ENCODE measurements around the gene GREM1. TPM values are rescaled to one million over a fixed set of nuclear protein-coding genes. Genes with fewer than 3 reads are reported as not detected.

The GREM1 gene
- polyA plus RNA-seq, 3 donors = 0.76 to 14.4 (median 1.5) TPM

- H3K27ac ChIP-seq (ENCODE audit: low read depth, low read length) = no peak overlapping the region
These were observed 4.3 kb downstream of the GREM1 start for GRCh38 chr15:32722136-32722535.

- WGBS, 3 donors = 64 to 73% (median 70%) methylated on average over 2 of the region's 2 CpGs
These were observed 5.6 kb downstream of the GREM1 start for GRCh38 chr15:32723171-32723948.

GRCh38 chr15:32729700-32730395 lies 12.0 kb downstream of the GREM1 start:
- 85 to 94% (median 88%) methylated on average over 10 of the region's 10 CpGs for WGBS, 3 donors
- H3K27ac ChIP-seq (ENCODE audit: low read depth, low read length) = no peak overlapping the region

More at GRCh38 chr15:32723171-32723948, 5.6 kb downstream of the GREM1 start:
- H3K27ac ChIP-seq (ENCODE audit: low read depth, low read length) = no peak overlapping the region

GRCh38 chr15:32730677-32731654 lies 13.2 kb downstream of the GREM1 start:
- 46 to 65% (median 51%) methylated on average over 27 of the region's 27 CpGs for WGBS, 3 donors
- no peak overlapping the region for H3K27ac ChIP-seq (ENCODE audit: low read depth, low read length)

GRCh38 chr15:32732574-32733157 lies 14.9 kb downstream of the GREM1 start:
- WGBS, 3 donors = 79 to 83% (median 81%) methylated on average over 6 of the region's 6 CpGs
- no peak overlapping the region for H3K27ac ChIP-seq (ENCODE audit: low read depth, low read length)

GRCh38 chr15:32733281-32733680 lies 15.5 kb downstream of the GREM1 start:
- H3K27ac ChIP-seq (ENCODE audit: low read depth, low read length) = no peak overlapping the region
- WGBS, 3 donors = 49 to 91% (median 77%) methylated on average over 3 of the region's 3 CpGs

GRCh38 chr15:32735989-32736700 lies 18.3 kb downstream of the GREM1 start:
- WGBS, 3 donors = 70 to 93% (median 81%) methylated on average over 2 of the region's 2 CpGs
- H3K27ac ChIP-seq (ENCODE audit: low read depth, low read length) = no peak overlapping the region

- WGBS, 3 donors = 80 to 91% (median 88%) methylated on average over 2 of the region's 2 CpGs
- H3K27ac ChIP-seq (ENCODE audit: low read depth, low read length) = no peak overlapping the region
These were observed 18.9 kb downstream of the GREM1 start for GRCh38 chr15:32736701-32737061.

- 89 to 93% (median 91%) methylated on average over 4 of the region's 4 CpGs for WGBS, 3 donors
- H3K27ac ChIP-seq (ENCODE audit: low read depth, low read length) = no peak overlapping the region
These were observed 19.5 kb downstream of the GREM1 start for GRCh38 chr15:32737304-32737703.

GRCh38 chr15:32738666-32739065 lies 20.9 kb downstream of the GREM1 start:
- 81 to 91% (median 85%) methylated on average over 1 of the region's 1 CpG for WGBS, 3 donors
- no peak overlapping the region for H3K27ac ChIP-seq (ENCODE audit: low read depth, low read length)

GRCh38 chr15:32739522-32740063 lies 21.8 kb downstream of the GREM1 start:
- no peak overlapping the region for H3K27ac ChIP-seq (ENCODE audit: low read depth, low read length)
- WGBS, 3 donors = 78 to 93% (median 82%) methylated on average over 1 of the region's 1 CpG

- no peak overlapping the region for H3K27ac ChIP-seq (ENCODE audit: low read depth, low read length)
- WGBS, 3 donors = 59 to 66% (median 65%) methylated on average over 5 of the region's 5 CpGs
These were observed 25.8 kb downstream of the GREM1 start for GRCh38 chr15:32743411-32744140.

- H3K27ac ChIP-seq (ENCODE audit: low read depth, low read length) = no peak overlapping the region
- 75 to 92% (median 88%) methylated on average over 4 of the region's 4 CpGs for WGBS, 3 donors
These were observed 28.5 kb downstream of the GREM1 start for GRCh38 chr15:32746116-32746857.

GRCh38 chr15:32747921-32748342 lies 30.1 kb downstream of the GREM1 start:
- H3K27ac ChIP-seq (ENCODE audit: low read depth, low read length) = no peak overlapping the region
- 87 to 91% (median 89%) methylated on average over 4 of the region's 4 CpGs for WGBS, 3 donors

- 58 to 78% (median 59%) methylated on average over 3 of the region's 3 CpGs for WGBS, 3 donors
- no peak overlapping the region for H3K27ac ChIP-seq (ENCODE audit: low read depth, low read length)
These were observed 33.2 kb downstream of the GREM1 start for GRCh38 chr15:32750979-32751378.

- H3K27ac ChIP-seq (ENCODE audit: low read depth, low read length) = no peak overlapping the region
- WGBS, 3 donors = 80 to 87% (median 84%) methylated on average over 2 of the region's 2 CpGs
These were observed 39.6 kb downstream of the GREM1 start for GRCh38 chr15:32757426-32757825.
